Liver (tissue), 9 donors: ENCODE data around the gene AMBN. TPM values are rescaled to one million over a fixed set of nuclear protein-coding genes. Genes with fewer than 3 reads are reported as not detected.

Source experiments
- DNase-seq: peaks from one replicate; pipeline ENCODE4 v3.0.0-alpha.2; 2017; ENCODE audit warnings: low spot score
- H3K27ac ChIP-seq, 2 donors: one replicate each; pipeline ENCODE4 v1.7.0; 2013; ENCODE audit warnings: inconsistent platforms in 2 of 2, low read length in 2 of 2, control low read depth in 1 of 2, low read depth in 1 of 2, mild to moderate bottlenecking in 1 of 2
- H3K27me3 ChIP-seq, 4 donors: one replicate each; pipeline versions ENCODE4 v1.6.1 to v1.7.0; 2013; ENCODE audit warnings: low read length in 3 of 4, inconsistent platforms in 1 of 4, mild to moderate bottlenecking in 1 of 4, moderate library complexity in 1 of 4; ENCODE audit not compliant: control insufficient read depth in 4 of 4, insufficient read depth in 4 of 4
- H3K36me3 ChIP-seq, 4 donors: one replicate each; pipeline versions ENCODE4 v1.6.1 to v1.7.0; 2013; ENCODE audit warnings: low read length in 3 of 4, mild to moderate bottlenecking in 3 of 4, low read depth in 1 of 4, moderate library complexity in 1 of 4; ENCODE audit not compliant: control insufficient read depth in 4 of 4, insufficient read depth in 3 of 4
- H3K4me1 ChIP-seq, 4 donors: one replicate each; pipeline versions ENCODE4 v1.6.1 to v1.7.0; 2013; ENCODE audit warnings: low read length in 3 of 4, mild to moderate bottlenecking in 3 of 4, moderate library complexity in 1 of 4; ENCODE audit not compliant: control insufficient read depth in 4 of 4, insufficient read depth in 4 of 4
- H3K4me3 ChIP-seq, 3 donors: one replicate each; pipeline versions ENCODE4 v1.6.1 to v1.7.0; 2013; ENCODE audit warnings: low read length in 3 of 3, control low read depth in 1 of 3, low read depth in 1 of 3, mild to moderate bottlenecking in 1 of 3
- H3K9ac ChIP-seq, 2 donors: one replicate each; pipeline ENCODE4 v1.7.0; 2013; ENCODE audit warnings: low read length in 2 of 2, mild to moderate bottlenecking in 2 of 2, moderate library complexity in 2 of 2, control low read depth in 1 of 2, low read depth in 1 of 2
- H3K9me3 ChIP-seq, 4 donors: one replicate each; pipeline versions ENCODE4 v1.6.1 to v1.7.0; 2013; ENCODE audit warnings: low read length in 3 of 4; ENCODE audit not compliant: control insufficient read depth in 4 of 4
- EGR1 ChIP-seq, 2 donors: IDR thresholded peaks; 2 replicates each; pipeline ENCODE4 v1.6.1; 2016 to 2018; ENCODE audit warnings: antibody characterized with exemption in 2 of 2, low read depth in 2 of 2
- FOXA1 ChIP-seq: IDR thresholded peaks from 2 replicates; pipeline ENCODE4 v1.6.1; 2016; ENCODE audit warnings: antibody characterized with exemption
- FOXA2 ChIP-seq: IDR thresholded peaks from 2 replicates; pipeline ENCODE4 v1.6.1; 2016; ENCODE audit warnings: antibody characterized with exemption
- GABPA ChIP-seq, 2 donors: IDR thresholded peaks in 1 of 2; conservative IDR thresholded peaks in 1 of 2; 2 replicates each; pipeline ENCODE4 v1.6.1; 2016; ENCODE audit warnings: antibody characterized with exemption in 2 of 2, mild to moderate bottlenecking in 1 of 2, moderate library complexity in 1 of 2
- HNF4A ChIP-seq, 2 donors: conservative IDR thresholded peaks; 2 replicates each; pipeline ENCODE4 v1.6.1; 2016; ENCODE audit warnings: antibody characterized with exemption in 2 of 2, mild to moderate bottlenecking in 2 of 2
- HNF4G ChIP-seq: IDR thresholded peaks from 2 replicates; pipeline ENCODE4 v1.6.1; 2016; ENCODE audit warnings: antibody characterized with exemption
- JUND ChIP-seq, 2 donors: IDR thresholded peaks; 2 replicates each; pipeline ENCODE4 v1.6.1; 2016; ENCODE audit warnings: antibody characterized with exemption in 2 of 2
- NR2F2 ChIP-seq: IDR thresholded peaks from 2 replicates; pipeline ENCODE4 v1.6.1; 2016; ENCODE audit warnings: antibody characterized with exemption
- RAD21 ChIP-seq, 2 donors: IDR thresholded peaks; 2 replicates each; pipeline ENCODE4 v1.6.1; 2016; ENCODE audit warnings: antibody characterized with exemption in 2 of 2, mild to moderate bottlenecking in 2 of 2
- RXRA ChIP-seq, 2 donors: IDR thresholded peaks; 2 replicates each; pipeline ENCODE4 v1.6.1; 2017 to 2018; ENCODE audit warnings: antibody characterized with exemption in 2 of 2, mild to moderate bottlenecking in 1 of 2
- SP1 ChIP-seq: IDR thresholded peaks from 2 replicates; pipeline ENCODE4 v1.6.1; 2018; ENCODE audit warnings: antibody characterized with exemption, mild to moderate bottlenecking
- TAF1 ChIP-seq: conservative IDR thresholded peaks from 2 replicates; pipeline ENCODE4 v1.6.1; 2016; ENCODE audit warnings: antibody characterized with exemption, mild to moderate bottlenecking
- ZBTB33 ChIP-seq: IDR thresholded peaks from 2 replicates; pipeline ENCODE4 v1.6.1; 2016; ENCODE audit warnings: antibody characterized with exemption
- WGBS: extraction: QIAGEN DNeasy Blood & Tissue Kit; methylation state at CpG from one replicate; pipeline ENCODE4 v1.1.7; 2013; 5-methylcytosine and 5-hydroxymethylcytosine counted together
- polyA plus RNA-seq, 2 donors: library from polyadenylated mRNA; stranded (reverse) in 1 of 2; unstranded in 1 of 2; fragments of 200-250 nt in 1 of 2; fragments of >200 nt in 1 of 2; fragmentation: Nextera tagmentation in 1 of 2; extraction: Ambion mirVana in 1 of 2; gene quantifications; one replicate each; pipeline versions ENCODE4 v1.2.1 to v1.2.3, GENCODE V29; 2013 to 2015
- total RNA-seq, 2 donors: library from RNA; depleted of rRNA; stranded (reverse); fragments of >200 nt; gene quantifications; one replicate each; pipeline ENCODE4 v1.2.3, GENCODE V29; 2014
- TF ChIP-seq, protein P1 (sequence below): IDR thresholded peaks from 2 replicates; pipeline ENCODE4 v1.6.1; 2016; ENCODE audit warnings: antibody characterized with exemption, mild to moderate bottlenecking
- TF ChIP-seq, protein P2 (sequence below): IDR thresholded peaks from 2 replicates; pipeline ENCODE4 v1.6.1; 2016; ENCODE audit warnings: antibody characterized with exemption
- TF ChIP-seq, protein P3 (sequence below): fragments of 150-350 bp; IDR thresholded peaks from 2 replicates; pipeline ENCODE4 v1.5.1; 2017; ENCODE audit warnings: improper control_type of control experiment, low read depth, low read length; ENCODE audit not compliant: missing input control
- donor health status: healthy.
- donor health status: healthy.
- donor health status: healthy.
- donor health status: healthy.
- donor health status: healthy.

Gene AMBN
- total and polyA plus RNA-seq, 4 donors, result not detected

GRCh38 chr4:70556856-70557255 lies 35.2 kb upstream of the AMBN start:
- WGBS, result 86% methylated on average over 1 of the region's 1 CpG
- Histone ChIP-seq H3K27me3 (no peaks in the 10 kb centered on the region), H3K27ac (no peak overlapping the region), H3K4me3 (no peak overlapping the region), H3K9ac (no peak overlapping the region), H3K9me3 (no peaks in the 10 kb centered on the region), H3K4me1 (peaks cover 0 to 2% (median 0%) of the 10 kb centered on the region in 4 donors), H3K36me3 (no peaks in the 10 kb centered on the region)
- no peak for DNase-seq
- no peak for TF ChIP-seq GABPA (IDR thresholded peaks at IDR 0.05 in 1 of 2, conservative IDR thresholded peaks at IDR 0.05 in 1 of 2)
- TF ChIP-seq, protein P1, sequence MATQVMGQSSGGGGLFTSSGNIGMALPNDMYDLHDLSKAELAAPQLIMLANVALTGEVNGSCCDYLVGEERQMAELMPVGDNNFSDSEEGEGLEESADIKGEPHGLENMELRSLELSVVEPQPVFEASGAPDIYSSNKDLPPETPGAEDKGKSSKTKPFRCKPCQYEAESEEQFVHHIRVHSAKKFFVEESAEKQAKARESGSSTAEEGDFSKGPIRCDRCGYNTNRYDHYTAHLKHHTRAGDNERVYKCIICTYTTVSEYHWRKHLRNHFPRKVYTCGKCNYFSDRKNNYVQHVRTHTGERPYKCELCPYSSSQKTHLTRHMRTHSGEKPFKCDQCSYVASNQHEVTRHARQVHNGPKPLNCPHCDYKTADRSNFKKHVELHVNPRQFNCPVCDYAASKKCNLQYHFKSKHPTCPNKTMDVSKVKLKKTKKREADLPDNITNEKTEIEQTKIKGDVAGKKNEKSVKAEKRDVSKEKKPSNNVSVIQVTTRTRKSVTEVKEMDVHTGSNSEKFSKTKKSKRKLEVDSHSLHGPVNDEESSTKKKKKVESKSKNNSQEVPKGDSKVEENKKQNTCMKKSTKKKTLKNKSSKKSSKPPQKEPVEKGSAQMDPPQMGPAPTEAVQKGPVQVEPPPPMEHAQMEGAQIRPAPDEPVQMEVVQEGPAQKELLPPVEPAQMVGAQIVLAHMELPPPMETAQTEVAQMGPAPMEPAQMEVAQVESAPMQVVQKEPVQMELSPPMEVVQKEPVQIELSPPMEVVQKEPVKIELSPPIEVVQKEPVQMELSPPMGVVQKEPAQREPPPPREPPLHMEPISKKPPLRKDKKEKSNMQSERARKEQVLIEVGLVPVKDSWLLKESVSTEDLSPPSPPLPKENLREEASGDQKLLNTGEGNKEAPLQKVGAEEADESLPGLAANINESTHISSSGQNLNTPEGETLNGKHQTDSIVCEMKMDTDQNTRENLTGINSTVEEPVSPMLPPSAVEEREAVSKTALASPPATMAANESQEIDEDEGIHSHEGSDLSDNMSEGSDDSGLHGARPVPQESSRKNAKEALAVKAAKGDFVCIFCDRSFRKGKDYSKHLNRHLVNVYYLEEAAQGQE, result no peak
- TF ChIP-seq NR2F2, result no peak
- no peak for TF ChIP-seq FOXA2
- no peak for TF ChIP-seq HNF4A (conservative IDR thresholded peaks at IDR 0.05)
- TF ChIP-seq, protein P2, sequence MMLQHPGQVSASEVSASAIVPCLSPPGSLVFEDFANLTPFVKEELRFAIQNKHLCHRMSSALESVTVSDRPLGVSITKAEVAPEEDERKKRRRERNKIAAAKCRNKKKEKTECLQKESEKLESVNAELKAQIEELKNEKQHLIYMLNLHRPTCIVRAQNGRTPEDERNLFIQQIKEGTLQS, result no peak
- no peak for TF ChIP-seq EGR1 (IDR thresholded peaks at IDR 0.05; ENCODE audit: low read depth in 2 of 2)
- TF ChIP-seq, protein P3, sequence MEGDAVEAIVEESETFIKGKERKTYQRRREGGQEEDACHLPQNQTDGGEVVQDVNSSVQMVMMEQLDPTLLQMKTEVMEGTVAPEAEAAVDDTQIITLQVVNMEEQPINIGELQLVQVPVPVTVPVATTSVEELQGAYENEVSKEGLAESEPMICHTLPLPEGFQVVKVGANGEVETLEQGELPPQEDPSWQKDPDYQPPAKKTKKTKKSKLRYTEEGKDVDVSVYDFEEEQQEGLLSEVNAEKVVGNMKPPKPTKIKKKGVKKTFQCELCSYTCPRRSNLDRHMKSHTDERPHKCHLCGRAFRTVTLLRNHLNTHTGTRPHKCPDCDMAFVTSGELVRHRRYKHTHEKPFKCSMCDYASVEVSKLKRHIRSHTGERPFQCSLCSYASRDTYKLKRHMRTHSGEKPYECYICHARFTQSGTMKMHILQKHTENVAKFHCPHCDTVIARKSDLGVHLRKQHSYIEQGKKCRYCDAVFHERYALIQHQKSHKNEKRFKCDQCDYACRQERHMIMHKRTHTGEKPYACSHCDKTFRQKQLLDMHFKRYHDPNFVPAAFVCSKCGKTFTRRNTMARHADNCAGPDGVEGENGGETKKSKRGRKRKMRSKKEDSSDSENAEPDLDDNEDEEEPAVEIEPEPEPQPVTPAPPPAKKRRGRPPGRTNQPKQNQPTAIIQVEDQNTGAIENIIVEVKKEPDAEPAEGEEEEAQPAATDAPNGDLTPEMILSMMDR, result no peak
- no peak for TF ChIP-seq FOXA1
- TF ChIP-seq TAF1, result no peak
- TF ChIP-seq RAD21 (IDR thresholded peaks at IDR 0.05), result no peak
- no peak for TF ChIP-seq SP1
- no peak for TF ChIP-seq JUND (IDR thresholded peaks at IDR 0.05)

GRCh38 chr4:70559211-70559830 lies 32.7 kb upstream of the AMBN start:
- Histone ChIP-seq H3K27me3 (no peaks in the 10 kb centered on the region), H3K36me3 (no peaks in the 10 kb centered on the region), H3K9me3 (no peaks in the 10 kb centered on the region), H3K4me1 (peaks cover 0 to 2% (median 0%) of the 10 kb centered on the region in 4 donors), H3K4me3 (no peak overlapping the region), H3K9ac (no peak overlapping the region), H3K27ac (no peak overlapping the region)
- DNase-seq, result no peak
- WGBS, result 25% methylated on average over 2 of the region's 2 CpGs
- TF ChIP-seq FOXA1 (no peak), GABPA (IDR thresholded peaks at IDR 0.05 in 1 of 2, conservative IDR thresholded peaks at IDR 0.05 in 1 of 2) (no peak), HNF4A (conservative IDR thresholded peaks at IDR 0.05) (peak in 1 of 2 donors; percentile 20), JUND (IDR thresholded peaks at IDR 0.05) (no peak), TAF1 (no peak), NR2F2 (no peak), HNF4G (no peak), RXRA (IDR thresholded peaks at IDR 0.05) (no peak), RAD21 (IDR thresholded peaks at IDR 0.05) (peak; percentile 92 to 93), ZBTB33 (no peak), SP1 (no peak)
- TF ChIP-seq, protein P2, result no peak
- TF ChIP-seq, protein P1, result no peak
- TF ChIP-seq, protein P3, result peak; percentile 73
